ENCODE results near the gene ARHGDIA.

Gene ARHGDIA

GRCh38 chr17:81822996-81823819, 47.9 kb downstream of the ARHGDIA start:
- no peak for DNase-seq

- DNase-seq = no peak
Measured at GRCh38 chr17:81822312-81822637, 48.9 kb downstream of the ARHGDIA start.

GRCh38 chr17:81821603-81822311, 49.4 kb downstream of the ARHGDIA start:
- peak; percentile 96 for DNase-seq

GRCh38 chr17:81821147-81821546, 50.0 kb downstream of the ARHGDIA start:
- no peak for DNase-seq

GRCh38 chr17:81819708-81820107, 51.4 kb downstream of the ARHGDIA start:
- no peak for DNase-seq

- no peak for DNase-seq
Measured at GRCh38 chr17:81817758-81818147, 53.4 kb downstream of the ARHGDIA start.

All from SHP77 (cell line).